ENCODE results near the gene MBL2.

The MBL2 gene

GRCh38 chr10:52720018-52720417, 52.6 kb downstream of the MBL2 start (continued):
- TF ChIP-seq TSHZ1 (tag by site-specific recombination; IDR thresholded peaks at IDR 0.05; ENCODE audit: borderline replicate concordance) (no peak), CTCF (tag by site-specific recombination; IDR thresholded peaks at IDR 0.05) (no peak), ZNF335 (tag by site-specific recombination; conservative IDR thresholded peaks at IDR 0.05) (no peak), REST (tag by site-specific recombination; IDR thresholded peaks at IDR 0.05) (no peak), ZNF146 (tag by site-specific recombination; IDR thresholded peaks at IDR 0.05) (no peak), ZNF280C (tag by site-specific recombination; IDR thresholded peaks at IDR 0.05) (no peak), ZSCAN16 (tag by site-specific recombination; IDR thresholded peaks at IDR 0.05) (no peak), FEZF1 (tag by site-specific recombination; IDR thresholded peaks at IDR 0.05) (no peak)

All from HEK293 (cell line).